HG03095 (cell line): ENCODE results near the gene HIVEP1.
A peak's percentile ranks its signal among the peaks of the same experiment; 100 is the strongest.

Experiments used
- ATAC-seq: cut with Tn5 transposase; IDR thresholded peaks from one replicate; pipeline ENCODE4 v1.9.1; 2021; ENCODE audit warnings: moderate library complexity; ENCODE audit not compliant: unreplicated experiment

HIVEP1 gene

GRCh38 chr6:11992086-11992485 is 20.0 kb upstream of the HIVEP1 start:
- no peak for ATAC-seq

DNA sequence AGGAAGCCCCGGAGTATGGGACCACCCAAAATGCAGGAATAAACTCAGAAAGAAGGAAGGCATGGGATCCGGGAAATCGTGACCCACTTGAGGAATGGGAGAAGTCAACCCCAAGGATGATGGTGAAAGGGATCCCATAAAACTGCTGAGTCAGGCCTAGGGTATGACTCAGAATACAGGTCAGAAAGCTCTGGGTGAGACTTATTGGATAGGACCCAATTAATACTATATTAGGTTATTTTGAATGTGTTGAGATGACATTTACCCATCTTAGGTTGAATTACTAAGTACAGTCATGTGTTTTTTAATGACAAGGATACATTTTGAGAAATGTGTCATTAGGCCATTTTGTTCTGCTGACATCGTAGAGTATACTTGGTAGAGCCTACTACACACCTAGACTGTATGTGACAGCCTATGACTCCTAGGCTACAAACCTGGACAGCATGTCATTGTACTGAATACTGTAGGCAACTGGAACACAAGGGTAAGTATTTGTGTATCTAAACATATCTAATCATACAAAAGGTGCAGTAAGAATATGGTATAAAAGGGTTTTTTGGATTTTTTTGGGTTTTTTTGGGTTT is 17.1 kb upstream of the HIVEP1 start:
- no peak for ATAC-seq

GRCh38 chr6:11996751-11997150 is 15.4 kb upstream of the HIVEP1 start:
- no peak for ATAC-seq

DNA sequence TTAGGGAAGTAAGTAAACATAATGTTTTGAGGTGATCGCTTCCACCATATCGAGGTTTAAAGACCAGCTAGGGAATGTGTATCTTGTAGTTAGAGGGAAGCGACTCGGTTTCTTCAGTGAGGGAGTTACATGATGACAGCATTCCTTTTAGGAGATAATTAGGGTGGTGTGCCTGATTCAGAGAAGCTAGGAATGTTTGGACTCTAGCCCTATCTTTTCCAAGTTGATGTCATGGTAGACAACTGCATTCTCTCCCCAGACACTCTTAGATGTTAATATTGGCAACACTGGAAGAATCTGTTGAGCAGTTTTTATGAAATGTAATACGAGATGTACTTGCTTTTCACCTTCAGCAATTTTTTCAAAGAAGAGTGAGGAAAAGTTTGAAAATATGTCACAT is 12.9 kb upstream of the HIVEP1 start:
- no peak for ATAC-seq

GRCh38 chr6:12000174-12000573 is 11.9 kb upstream of the HIVEP1 start:
- ATAC-seq: no peak

GRCh38 chr6:12001004-12001705 is 11.0 kb upstream of the HIVEP1 start:
- ATAC-seq: no peak

DNA sequence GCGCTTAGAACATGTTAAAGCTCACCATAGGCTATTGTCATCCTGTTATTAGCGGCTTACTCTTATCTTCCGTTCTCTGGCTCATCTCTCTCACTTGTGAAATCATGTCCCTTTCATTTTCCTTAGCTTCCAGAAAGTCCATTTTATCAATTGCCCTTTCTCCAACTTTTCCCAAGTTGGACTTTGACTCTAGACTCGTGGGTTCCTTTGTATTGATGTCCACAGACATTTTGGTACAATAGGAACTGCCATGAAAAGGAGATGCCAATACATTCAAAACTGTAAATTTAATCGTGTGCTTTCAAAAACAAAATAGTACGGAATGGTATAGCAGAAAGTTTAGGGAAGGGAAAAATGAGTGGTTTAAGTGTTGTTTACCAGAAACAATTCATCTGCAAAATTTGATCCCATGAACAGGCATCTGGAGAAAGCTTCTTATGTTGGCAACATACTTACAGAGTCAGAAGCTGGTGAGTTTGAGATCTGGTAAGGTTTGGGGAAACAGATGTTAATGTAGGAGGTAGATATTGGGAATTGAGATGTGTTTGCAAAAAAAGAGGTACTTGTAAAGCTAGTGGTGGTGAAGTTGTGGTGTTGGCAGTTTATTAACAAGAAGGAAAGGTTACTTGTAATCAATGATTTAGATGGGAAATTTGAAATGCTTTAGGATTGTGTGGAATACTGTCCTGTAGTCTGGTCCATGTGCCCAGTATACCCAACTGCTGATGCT is 10.2 kb upstream of the HIVEP1 start:
- no peak for ATAC-seq

GRCh38 chr6:12007473-12007872 is 4.6 kb upstream of the HIVEP1 start:
- no peak for ATAC-seq

DNA sequence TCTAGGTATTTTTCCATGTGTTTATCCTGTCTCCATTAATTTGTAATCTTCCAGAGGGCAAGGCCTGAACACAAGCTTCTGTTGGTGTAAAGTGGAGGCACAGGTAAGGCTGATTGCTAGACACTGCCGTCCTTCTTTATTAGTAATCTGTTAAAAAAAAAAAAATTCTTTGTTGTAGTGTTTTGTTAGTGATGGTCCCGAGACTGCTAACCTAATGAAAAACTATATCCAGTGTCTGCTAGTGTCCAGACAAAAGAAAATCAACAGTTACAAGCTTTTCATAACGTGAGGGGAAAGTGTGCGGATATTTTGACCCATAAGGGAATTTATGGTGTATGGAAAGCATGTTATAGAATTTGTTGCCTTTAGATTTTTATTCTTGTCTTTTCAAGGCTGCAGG is 4.2 kb upstream of the HIVEP1 start:
- ATAC-seq: no peak

DNA sequence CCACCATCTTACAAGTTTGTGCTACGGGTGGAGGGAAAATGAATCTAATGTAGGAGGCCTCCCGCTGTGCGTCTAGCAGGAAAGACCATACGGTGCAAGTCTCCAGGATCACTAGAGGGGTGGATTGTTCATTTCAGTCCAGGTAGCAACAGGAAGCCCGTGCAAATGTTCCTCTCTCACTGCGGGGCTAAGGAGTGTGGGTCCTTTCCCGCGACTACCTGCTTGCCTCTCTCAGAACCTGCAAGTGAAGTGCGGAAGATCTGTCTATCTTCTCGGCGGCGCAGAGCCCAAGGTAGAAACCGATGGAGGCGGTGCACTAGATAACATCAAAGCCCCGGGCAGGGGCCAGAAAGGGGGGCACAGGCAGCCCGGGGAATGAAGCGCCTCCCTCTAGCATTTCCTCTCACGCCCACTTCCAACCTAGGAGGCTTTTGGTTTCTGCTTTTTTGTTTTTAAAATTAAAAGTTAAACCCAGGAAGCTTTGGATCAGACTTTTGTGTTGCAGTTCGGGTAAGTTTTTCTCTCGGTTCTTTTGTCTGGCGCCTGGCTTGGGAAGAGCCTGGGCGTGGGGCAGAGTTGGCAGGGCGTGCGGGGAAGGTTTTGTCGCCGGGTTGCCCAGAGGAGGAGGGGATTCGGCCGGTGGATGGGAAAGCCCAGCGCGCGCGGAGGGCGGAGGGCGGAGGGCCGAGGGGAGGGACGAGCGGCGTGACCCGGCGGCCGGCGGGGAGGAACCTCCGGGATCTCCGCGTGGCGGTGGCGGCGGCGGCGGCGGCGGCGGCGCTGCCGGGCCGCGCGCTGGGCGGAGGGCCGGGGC is 3.5 kb upstream of the HIVEP1 start:
- peak; percentile 24 for ATAC-seq

DNA sequence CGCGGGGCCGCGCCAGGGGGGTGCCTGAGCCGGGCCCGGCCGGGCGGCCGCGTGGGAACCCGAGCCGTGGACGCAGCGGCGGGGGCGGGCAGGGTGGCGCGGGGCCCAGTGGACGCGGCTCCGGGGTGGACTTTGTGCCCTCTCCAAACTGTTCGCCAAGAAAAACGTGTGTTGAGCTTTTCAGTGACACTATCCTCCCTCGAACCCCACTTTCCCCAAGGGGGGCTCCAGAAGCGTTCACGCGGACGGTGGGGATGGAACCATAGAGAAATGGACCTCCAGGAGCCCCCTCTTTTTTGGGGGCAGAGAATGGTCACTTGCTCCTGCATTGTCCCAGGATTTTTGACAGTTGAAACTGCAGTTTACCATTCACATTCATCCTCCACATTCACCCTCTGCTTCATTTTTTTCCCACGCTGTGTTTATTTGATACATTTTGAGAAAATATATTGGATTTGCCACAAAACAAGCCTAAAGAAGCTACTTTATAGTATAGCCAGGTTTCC is 2.9 kb upstream of the HIVEP1 start:
- ATAC-seq: no peak

DNA sequence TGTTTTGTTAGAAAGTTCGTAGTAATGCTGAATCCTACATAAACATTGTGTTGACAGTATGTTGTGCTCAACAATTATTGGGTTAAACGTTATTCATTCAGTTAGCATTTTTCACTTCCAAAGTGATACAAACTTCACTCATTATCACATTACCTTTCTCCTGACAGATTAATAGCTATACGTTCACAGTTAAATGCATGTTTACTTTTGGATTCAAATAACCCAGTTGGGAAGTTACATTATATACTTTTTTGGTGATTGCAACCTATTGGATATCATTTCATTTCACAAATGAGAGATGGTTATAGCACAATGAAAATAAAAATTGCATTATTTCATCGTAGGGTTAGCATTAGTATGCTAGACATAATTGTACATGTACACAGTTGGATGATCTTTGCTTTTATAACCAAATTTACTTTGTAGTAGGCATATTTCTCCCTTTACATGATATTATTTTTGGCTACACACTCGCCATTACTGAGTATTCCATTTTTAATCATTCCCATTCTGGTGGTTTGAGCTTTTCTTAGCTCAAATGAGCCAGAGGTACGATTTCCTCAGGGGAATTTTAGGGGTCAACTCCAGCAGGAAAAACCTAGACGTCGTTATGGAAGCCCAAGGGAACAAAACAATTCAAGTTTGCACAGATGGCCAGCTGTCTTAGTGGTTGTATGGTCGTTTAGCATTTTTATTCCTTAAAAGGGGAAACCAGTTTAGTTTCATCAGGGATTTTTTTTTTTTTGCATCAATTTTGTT is 2.1 kb upstream of the HIVEP1 start:
- ATAC-seq: no peak

GRCh38 chr6:12010635-12011275 is 1.4 kb upstream of the HIVEP1 start:
- peak; percentile 31 for ATAC-seq

GRCh38 chr6:12011276-12012037 is 655 bp upstream of the HIVEP1 start:
- ATAC-seq: peak; percentile 51

- no peak for ATAC-seq
Observed at GRCh38 chr6:12012558-12013306, 620 bp downstream of the HIVEP1 start.

GRCh38 chr6:12013307-12013719 is 1.2 kb downstream of the HIVEP1 start:
- no peak for ATAC-seq

- ATAC-seq: no peak
Observed at GRCh38 chr6:12014027-12014872, 2.1 kb downstream of the HIVEP1 start.

DNA sequence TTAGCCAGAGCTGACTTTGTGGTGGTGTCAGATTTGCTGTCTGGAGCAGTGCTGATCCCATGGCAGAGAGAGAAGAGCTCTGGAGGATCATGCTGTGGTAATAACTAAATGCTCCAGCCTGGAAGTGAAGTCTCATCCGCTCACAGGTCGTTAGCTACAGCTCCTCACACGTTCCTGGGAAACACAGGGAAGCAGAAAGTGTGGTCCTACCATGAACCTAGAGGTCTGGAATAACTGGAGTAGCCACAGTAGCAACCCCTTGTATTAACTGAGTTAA is 2.7 kb downstream of the HIVEP1 start:
- no peak for ATAC-seq
